Femur (tissue), 1 donor: ENCODE results near the gene MPPED1.

Experiments
- DNase-seq: peaks from one replicate; pipeline ENCODE4 v3.0.0-alpha.2; 2017

Gene MPPED1

GRCh38 chr22:43432883-43433415, 21.1 kb downstream of the MPPED1 start:
- peak; percentile 4 for DNase-seq

GRCh38 chr22:43433451-43434274, 21.8 kb downstream of the MPPED1 start:
- no peak for DNase-seq

- no peak for DNase-seq
Observed at GRCh38 chr22:43434275-43434927, 22.6 kb downstream of the MPPED1 start.

DNA sequence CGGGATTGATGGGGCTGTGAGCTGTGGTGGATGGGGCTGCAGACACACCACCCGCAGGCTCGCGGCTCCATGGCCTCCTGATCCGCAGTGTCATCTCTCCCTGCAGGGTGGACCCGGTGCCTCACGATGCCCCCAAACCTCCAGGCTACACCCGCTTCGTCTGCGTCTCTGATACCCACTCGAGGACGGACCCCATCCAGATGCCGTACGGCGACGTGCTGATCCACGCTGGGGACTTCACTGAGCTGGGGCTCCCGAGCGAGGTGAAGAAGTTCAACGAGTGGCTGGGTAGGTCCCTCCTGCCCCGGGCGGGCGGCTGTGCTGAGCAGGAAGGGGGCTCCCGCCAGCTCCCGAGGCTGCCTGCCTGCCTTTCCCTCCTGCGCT, 23.1 kb downstream of the MPPED1 start:
- no peak for DNase-seq

DNA sequence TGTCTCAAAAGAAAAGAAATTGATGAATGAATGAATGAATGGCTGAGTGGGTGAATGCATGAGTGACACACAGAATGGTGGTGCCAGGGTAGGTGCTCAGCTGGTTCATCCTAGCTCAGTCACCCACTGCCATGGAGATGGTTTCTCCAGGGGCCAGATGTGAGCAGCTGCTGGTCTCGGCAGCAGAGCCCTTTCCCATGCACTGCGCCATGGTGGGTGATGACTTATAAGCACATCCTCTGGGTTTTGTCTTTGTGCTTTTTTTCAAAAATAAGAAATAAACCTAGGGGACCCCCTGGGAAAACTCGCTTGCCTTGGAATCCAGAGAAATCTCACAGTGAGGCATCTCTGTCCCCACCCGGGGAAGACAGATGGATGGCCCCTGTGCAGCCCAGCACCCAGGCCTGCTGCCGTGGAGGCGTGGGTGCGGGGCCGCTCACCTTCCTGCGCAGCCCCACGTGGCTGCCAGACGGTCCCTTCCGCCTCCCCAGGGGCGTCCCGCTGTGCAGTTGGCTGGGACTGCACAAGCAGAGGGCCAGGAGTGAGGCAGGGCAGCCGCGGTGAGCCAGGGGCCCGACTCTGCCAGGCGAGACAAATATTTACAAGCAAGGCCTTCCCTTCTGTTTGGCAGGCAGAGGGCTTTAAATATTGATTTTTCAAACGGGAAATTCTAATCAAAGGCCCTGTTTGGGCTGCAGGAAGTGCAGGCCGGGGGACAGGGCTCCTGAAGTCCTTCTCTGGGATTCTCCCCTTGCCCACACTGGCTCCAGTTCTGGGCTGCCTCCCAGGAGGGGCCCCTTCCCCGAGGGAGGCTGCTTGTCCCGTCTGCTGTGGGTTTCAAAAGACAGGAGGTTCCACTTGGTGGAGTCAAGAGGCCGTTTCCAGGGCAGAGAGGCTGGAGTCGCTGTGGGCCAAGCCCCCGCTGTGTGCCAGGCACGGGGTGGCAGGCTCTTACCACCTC, 24.3 kb downstream of the MPPED1 start:
- DNase-seq, result no peak

DNA sequence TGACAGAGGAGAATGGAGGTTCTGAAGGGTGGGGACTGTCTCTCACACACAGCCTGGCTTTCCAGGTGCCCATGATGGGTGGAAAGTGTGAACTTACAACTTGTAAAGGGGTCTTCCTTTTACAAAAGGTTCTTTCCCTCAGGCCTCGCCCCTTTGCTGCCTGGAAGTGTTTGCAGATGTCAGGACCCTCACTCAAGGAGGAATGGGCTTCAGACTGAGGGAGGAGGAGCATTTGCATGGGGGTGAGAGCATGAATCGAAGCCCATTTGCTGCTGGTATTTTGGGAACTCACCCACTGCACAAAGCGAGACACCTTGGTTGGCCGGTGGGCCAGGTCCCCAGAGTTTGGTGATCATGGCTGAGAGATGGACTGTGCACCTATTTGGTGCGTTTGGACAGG, 25.1 kb downstream of the MPPED1 start:
- DNase-seq, result no peak

DNA sequence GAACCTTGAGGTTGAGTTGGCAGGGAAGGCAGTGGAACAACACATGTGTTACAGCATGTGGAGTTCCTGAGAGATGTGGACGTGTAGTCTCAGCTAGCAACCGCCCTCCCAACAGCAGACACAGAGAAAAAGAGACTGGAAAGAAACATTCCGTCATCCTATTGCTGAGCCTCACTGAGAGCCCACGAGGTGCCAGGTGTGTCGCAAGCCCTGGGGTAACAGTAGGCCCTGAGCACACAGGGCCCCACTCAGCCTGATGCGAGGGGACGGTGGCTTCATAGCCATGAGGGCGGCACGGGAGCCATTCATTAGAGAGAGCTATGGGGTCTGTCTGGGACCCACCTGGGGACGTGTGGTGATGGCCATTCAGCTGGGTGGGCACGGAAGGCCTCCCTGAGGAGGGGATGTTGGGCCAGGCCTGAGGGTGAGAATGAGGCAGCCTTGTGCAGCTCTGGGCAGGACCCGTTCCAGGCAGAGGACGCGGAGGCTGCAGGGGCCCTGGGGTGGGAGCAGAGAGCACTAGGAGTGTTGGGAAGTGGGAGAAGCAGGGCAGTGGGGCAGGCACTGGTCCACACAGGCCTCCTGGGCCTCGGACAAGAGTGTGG, 26.2 kb downstream of the MPPED1 start:
- DNase-seq, result no peak

DNA sequence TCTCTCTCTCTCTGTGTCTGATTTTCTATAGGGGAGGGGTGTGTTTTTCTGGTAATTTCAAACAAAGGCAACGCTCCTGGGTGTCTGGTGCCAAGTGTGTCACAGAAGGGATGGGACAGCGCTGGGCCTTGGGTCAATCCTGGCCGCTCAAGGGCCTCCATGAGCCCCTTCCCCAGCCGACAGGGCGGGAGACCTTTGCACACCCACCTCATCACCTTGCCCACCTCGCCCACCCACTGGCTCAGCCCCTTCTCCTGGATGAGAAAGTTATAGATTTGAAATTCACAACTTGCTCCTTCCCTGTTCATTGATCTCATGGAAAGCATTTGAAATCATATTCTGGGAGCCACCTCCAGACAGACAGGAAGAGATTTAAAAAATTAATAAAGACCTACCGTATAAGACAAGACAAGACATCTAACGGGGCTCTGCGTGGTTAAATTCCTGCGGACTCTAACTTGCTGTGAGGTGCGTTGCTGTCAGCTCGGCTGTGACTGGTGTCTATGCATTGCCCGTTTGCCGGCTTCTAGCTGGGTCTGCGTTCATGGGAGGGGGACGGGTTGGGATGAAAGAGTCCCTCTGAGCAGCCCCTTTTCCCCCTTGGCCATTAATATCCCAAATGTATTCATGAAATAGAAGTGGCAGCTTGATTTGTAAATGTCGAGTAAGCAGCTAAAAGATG, 27.0 kb downstream of the MPPED1 start:
- no peak for DNase-seq

DNA sequence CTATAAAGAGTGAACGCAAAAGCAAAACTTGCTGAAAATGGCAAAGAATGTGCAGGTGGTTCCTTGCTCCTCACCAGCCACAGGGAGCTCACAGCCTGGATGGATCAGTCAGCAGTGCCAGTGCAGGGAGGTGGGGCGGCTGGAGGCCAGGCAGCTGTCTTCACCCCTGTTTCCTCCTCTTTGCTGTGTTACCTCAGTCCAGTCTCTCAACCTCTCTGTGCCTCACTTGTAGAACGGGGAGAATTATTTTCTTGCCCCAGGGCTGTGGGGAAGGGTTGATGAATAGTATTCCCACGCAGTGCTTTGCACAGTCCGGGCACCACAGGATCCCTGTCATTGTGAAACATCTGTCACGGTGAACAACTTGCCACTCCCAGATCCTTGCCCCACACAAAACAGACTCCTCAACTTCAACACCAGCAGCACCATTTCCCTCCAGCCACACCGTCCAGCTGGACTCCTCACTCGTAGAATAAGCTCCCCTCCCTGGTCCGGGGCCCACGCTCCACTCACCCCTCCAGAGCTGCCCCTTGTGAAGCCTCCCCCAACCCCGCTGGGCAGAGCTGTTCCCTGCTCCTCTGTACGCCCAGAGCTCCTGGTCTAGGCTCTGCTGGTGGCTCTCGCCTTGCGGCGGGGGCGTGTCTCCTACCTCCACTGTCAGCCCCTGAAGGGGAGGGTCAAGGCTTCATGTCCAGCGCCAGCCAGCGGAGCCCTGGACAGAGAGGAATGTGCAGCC, 27.7 kb downstream of the MPPED1 start:
- no peak for DNase-seq

DNA sequence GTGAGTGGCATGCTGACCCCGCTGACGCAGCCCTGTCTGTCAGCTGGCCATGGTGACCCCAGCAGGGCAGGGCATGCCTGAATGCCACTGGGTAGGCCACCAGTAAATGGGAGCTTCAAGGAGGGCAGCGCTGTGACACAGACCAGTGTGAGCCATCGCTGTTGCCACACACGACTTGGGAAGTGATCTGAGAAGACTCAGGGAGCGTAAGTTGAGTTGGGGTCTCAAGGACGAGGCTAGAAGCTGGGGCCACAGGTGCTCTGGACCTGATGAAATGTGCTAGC, 28.2 kb downstream of the MPPED1 start:
- DNase-seq, result no peak

DNA sequence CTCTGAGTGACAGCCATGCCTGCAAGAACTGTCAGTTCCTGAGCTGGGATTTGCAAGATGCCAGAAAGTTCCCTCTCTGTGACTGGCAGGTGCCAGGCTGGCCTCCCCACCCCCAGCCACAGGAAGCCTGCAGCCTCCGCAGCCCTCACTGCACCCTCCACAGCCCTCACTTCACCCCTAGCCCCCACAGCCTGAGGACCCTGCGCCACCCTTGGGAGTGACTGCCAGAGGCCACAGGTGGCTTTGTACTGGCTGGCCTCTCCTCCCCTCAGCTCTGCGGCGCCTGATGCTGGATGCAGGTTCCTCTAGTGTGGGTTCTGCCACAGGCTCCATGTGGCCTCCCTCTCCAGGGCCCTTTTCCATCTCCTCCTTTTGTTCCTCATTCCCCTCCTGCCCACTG, 28.7 kb downstream of the MPPED1 start:
- no peak for DNase-seq

GRCh38 chr22:43441216-43441615, 29.4 kb downstream of the MPPED1 start:
- DNase-seq, result no peak

DNA sequence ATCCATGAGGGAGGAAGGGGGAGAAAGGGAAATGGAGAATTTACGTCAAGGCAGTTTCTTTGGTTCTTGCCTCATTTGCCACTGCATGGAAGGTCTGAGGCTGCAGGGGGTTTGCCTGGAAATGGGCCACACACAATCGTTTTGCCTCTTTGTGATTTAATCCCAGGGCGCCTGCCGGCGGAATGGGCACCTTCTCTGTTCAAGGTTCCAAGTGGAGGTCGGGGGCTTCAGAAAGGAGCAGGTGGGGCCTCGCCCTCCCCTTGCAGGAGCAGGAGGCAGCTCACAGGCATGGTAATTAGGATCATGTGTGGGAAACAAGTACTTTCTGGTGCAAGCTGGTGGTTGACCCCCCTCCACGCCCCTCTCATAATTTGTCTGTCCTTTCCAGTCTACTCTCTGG, 29.9 kb downstream of the MPPED1 start:
- no peak for DNase-seq

- no peak for DNase-seq
Observed at GRCh38 chr22:43442386-43443151, 30.8 kb downstream of the MPPED1 start.

DNA sequence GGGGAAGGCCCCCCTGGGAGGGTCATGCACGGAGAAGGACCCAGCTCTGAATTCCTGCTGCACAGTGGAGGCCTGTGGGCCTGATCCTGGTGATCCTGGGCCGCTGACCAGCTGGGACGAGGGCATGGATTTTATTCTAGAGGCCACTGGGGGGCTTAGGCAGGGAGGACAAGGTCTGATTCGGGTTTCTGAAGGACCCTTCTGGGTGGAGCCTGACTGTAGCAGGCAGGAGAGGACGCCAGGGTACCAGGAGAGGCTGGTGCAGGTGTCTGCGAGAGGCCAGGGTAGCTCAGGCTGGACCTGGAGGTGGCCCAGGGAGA, 31.3 kb downstream of the MPPED1 start:
- DNase-seq, result no peak

DNA sequence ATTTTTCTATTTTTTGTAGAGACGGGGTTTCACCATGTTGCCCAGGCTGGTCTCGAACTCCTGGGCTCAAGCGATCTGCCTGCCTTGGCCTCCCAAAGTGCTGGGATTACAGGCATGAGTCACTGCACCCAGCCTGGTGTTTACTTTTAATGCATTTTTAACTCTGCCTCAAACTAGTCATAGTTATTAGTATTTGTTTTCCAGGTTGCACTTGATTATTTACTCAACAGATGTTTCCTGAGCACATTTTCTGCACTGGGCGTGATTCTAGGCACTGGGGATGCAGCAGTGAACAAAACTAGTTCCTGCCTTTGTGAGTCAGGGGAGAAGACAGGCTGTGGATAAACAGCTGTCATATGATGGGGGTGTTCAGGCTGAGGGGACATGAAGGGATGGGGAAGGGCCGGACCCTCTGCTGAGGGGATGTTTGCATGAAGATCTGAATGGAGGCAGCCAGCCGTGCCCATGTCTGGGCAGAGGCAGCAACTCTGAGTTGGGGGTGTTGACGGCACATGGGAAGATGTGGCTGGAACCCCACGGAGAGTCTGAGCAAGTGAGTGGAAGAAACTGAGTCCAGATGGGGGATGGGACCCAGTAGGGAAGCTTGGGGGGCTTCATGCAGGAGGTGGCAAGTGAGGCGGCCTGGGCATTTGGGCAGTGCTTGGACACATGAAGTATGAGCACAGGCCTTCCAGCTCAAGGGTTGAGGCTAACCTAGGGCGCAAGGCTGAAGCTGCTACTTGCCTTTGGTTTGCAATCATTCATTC, 34.4 kb downstream of the MPPED1 start:
- no peak for DNase-seq

DNA sequence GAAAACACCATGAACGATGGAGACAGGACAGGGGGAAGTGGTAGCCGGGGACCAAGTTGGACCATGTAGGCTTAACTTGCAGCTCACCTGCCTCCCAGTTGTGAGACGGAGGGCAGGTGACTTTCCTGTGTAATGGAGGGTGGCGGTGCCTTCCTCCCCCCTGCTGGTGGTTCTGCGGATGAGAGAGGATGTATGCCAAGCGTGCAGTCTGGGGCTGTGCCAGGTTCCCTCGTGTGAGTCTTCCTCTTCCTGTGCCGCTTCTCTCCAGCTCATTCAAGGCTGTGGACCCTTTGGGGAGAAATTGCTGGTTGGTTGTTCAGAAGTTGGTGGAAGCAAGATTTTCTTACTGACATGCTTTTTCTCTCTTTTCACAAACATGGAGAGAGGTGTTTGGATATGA, 35.1 kb downstream of the MPPED1 start:
- DNase-seq, result no peak

GRCh38 chr22:43447380-43447779, 35.6 kb downstream of the MPPED1 start:
- no peak for DNase-seq

DNA sequence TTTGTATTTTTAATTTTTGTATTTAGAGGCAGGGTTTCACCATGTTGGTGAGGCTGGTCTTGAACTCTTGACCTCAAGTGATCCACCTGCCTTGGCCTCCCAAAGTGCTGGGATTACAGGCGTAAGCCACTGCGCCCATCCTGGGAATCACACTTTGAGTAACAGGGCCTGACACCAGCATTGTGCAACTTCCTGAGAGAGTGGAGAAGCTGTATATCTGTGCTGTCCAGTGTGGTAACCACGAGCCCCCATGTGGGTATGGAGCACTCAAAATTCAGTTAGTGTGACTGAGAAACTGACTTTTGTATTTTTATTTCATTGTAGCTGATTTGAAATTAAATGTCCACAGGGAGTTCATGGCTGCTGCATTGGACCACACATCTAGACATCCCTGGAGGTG, 36.2 kb downstream of the MPPED1 start:
- DNase-seq, result no peak

- no peak for DNase-seq
Observed at GRCh38 chr22:43449205-43449830, 37.5 kb downstream of the MPPED1 start.
